ENCODE data around the gene CDH13. TPM values are rescaled to one million over a fixed set of nuclear protein-coding genes. Genes with fewer than 3 reads are reported as not detected.

The CDH13 gene
- total RNA-seq, 1 donor from 2014 or later = 46.4 TPM

DNA sequence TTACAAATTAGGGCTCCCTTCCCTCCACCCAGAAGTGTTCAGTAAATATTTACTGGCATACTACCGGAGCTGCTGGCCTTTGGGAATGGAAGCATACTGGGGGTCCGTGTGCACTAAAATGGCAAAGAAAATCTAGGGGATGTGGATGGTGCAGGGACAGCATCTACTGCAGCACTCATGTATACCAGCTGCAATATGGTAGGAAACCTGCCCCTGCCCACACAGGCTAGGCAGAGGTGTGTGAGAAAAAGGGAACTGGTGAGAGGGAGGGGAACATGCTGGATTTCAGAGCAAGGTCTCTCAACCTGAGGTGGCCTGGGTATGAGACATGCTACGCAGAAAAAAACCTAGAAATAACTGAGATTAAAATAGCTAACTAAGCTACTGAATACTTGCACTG lies 145.4 kb downstream of the CDH13 start:
- Mint-ChIP-seq H3K4me1 (ENCODE audit: unreplicated experiment) (no peaks in the 10 kb centered on the region), H3K9me3 (no peaks in the 10 kb centered on the region), H3K4me3 (no peak overlapping the region), H3K36me3 (no peaks in the 10 kb centered on the region), H3K27me3 (peaks cover 3% of the 10 kb centered on the region), H3K27ac (no peak overlapping the region)
- TF ChIP-seq, protein P1, sequence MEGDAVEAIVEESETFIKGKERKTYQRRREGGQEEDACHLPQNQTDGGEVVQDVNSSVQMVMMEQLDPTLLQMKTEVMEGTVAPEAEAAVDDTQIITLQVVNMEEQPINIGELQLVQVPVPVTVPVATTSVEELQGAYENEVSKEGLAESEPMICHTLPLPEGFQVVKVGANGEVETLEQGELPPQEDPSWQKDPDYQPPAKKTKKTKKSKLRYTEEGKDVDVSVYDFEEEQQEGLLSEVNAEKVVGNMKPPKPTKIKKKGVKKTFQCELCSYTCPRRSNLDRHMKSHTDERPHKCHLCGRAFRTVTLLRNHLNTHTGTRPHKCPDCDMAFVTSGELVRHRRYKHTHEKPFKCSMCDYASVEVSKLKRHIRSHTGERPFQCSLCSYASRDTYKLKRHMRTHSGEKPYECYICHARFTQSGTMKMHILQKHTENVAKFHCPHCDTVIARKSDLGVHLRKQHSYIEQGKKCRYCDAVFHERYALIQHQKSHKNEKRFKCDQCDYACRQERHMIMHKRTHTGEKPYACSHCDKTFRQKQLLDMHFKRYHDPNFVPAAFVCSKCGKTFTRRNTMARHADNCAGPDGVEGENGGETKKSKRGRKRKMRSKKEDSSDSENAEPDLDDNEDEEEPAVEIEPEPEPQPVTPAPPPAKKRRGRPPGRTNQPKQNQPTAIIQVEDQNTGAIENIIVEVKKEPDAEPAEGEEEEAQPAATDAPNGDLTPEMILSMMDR (conservative IDR thresholded peaks at IDR 0.05) = no peak
- no peak for DNase-seq (ENCODE audit: extremely low spot score, unreplicated experiment)

DNA sequence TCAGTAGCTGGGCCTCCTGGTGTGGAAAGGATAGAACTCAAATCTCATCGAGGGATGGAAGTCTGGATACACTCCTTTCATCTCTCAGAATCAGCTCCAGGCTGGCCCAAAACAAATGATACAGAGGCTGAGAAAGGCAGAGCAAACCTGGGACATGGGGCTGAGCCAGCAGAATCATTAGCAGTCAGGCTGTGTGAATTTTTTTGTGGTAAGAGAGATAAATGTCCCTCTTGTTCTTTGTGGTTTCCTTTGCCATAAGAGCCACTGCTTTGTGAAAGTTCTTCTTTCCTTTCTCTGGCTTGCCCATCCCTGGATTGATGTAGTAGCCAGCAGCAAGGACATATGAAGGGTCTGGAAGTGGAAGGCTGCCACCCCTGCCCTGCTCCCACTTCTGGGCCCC lies 146.2 kb downstream of the CDH13 start:
- DNase-seq (ENCODE audit: extremely low spot score, unreplicated experiment) = no peak
- Mint-ChIP-seq H3K4me1 (ENCODE audit: unreplicated experiment) (no peaks in the 10 kb centered on the region), H3K27me3 (no peaks in the 10 kb centered on the region), H3K9me3 (no peaks in the 10 kb centered on the region), H3K27ac (no peak overlapping the region), H3K4me3 (no peak overlapping the region), H3K36me3 (no peaks in the 10 kb centered on the region)
- TF ChIP-seq, protein P1 (conservative IDR thresholded peaks at IDR 0.05) = no peak

DNA sequence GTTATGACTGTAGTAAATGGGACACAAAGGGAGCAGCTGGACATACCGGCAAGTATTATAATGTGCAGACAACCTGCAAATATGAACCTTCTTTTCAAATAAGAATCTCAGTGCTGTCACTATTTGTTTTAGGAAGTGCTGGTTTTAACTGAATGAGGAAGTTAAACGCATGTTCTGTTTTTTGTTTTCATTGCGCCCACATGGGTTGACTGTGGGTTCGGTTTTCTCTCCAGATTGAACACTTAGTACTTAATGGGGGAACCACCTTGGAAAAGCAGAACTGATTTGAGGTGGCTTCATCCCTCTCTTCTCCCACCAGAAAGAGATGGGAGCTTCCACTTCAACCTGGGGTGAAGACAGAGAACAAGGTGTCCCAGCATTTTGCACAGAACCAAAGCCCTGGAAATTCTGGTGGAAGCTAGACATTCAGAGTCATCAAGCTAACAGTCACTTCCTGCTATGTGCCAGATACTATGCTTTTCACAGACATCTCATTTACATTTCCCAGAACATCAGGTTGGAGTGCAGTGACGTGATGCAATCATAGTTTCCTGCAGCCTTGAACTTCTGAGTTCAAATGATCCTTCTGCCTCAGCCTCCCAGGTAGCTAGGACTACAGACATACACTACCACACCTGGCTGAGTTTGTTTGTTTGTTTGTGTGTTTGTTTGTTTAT lies 149.8 kb downstream of the CDH13 start:
- no peak overlapping the region for H3K4me3 Mint-ChIP-seq
- H3K27ac Mint-ChIP-seq = no peak overlapping the region
- H3K27me3 Mint-ChIP-seq = peaks cover 11% of the 10 kb centered on the region
- no peaks in the 10 kb centered on the region for H3K9me3 Mint-ChIP-seq
- TF ChIP-seq, protein P1 (conservative IDR thresholded peaks at IDR 0.05) = no peak
- H3K36me3 Mint-ChIP-seq = no peaks in the 10 kb centered on the region
- no peak for DNase-seq (ENCODE audit: extremely low spot score, unreplicated experiment)
- peaks cover 6% of the 10 kb centered on the region for H3K4me1 Mint-ChIP-seq (ENCODE audit: unreplicated experiment)

DNA sequence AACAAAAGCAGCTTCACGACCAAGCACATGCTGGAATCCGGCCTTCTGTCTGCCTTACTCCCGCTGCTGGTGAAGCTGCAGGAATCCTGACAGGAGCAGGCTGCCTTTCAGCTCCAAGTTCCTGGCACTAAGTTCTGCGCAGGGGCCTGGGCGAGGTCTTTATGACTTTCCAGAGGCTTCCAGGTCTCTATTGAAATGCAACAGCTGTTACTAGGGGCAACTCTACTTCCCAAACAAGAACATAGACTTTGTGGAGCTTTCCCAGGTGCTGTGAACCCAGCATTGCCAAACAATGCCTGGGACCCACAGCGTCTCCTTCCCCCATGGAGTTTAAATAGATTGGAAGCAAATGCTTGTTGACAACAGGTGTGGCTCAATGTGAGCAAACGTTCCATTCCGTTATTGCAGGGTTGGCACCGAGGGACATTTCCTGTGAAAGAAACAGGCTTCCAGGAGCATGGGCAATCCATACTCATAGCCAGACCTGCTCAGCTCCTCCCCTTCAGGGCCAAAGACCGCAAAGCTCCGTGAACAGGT lies 156.0 kb downstream of the CDH13 start:
- H3K27ac Mint-ChIP-seq = no peak overlapping the region
- H3K9me3 Mint-ChIP-seq = no peaks in the 10 kb centered on the region
- no peak for DNase-seq (ENCODE audit: extremely low spot score, unreplicated experiment)
- H3K36me3 Mint-ChIP-seq = no peaks in the 10 kb centered on the region
- peaks cover 22% of the 10 kb centered on the region for H3K27me3 Mint-ChIP-seq
- peaks cover 6% of the 10 kb centered on the region for H3K4me1 Mint-ChIP-seq (ENCODE audit: unreplicated experiment)
- H3K4me3 Mint-ChIP-seq = no peak overlapping the region
- TF ChIP-seq, protein P1 (conservative IDR thresholded peaks at IDR 0.05) = no peak

DNA sequence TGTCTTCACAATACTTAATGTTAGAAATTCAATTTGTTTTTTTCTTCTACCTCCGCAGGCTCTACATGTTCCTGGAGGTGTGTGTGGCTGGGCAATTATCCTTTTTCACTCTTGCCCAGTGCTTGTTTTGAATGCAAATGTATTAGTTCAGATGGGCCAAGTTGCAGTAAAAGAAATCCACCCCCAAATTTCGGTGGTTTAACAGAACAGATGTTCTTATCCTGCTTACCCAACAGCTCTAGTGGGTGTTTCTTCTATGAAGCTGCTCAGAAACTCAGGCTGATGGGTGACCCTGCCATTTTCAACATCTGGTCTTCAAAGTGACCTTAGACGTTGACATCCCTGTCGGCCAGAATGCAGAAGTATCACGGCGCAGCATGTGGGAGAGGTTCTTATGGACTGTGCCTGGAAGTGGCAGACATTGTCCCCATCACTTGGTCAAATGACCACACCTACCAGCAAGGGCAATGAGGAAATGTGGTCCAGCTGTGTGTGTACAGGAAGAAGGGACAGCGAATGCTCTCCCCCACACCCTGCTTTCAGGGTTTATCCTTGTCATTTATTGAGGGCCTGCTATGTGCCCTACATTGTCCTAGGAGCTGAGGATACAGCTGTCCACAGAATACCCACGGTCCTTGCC lies 157.3 kb downstream of the CDH13 start:
- Mint-ChIP-seq H3K4me3 (no peak overlapping the region), H3K4me1 (ENCODE audit: unreplicated experiment) (peaks cover 6% of the 10 kb centered on the region)
- DNase-seq (ENCODE audit: extremely low spot score, unreplicated experiment) = no peak

More for the DNA sequence above, 157.3 kb downstream of the CDH13 start:
- no peak overlapping the region for H3K27ac Mint-ChIP-seq
- H3K9me3 Mint-ChIP-seq = no peaks in the 10 kb centered on the region
- no peaks in the 10 kb centered on the region for H3K36me3 Mint-ChIP-seq
- H3K27me3 Mint-ChIP-seq = peaks cover 22% of the 10 kb centered on the region
- TF ChIP-seq, protein P1 (conservative IDR thresholded peaks at IDR 0.05) = no peak
